Femur (tissue), 1 donor: Measurements from ENCODE around the gene PRSS8.

Experiments used
- DNase-seq: peaks from one replicate; pipeline ENCODE4 v3.0.0-alpha.2; 2017

PRSS8 gene

DNA sequence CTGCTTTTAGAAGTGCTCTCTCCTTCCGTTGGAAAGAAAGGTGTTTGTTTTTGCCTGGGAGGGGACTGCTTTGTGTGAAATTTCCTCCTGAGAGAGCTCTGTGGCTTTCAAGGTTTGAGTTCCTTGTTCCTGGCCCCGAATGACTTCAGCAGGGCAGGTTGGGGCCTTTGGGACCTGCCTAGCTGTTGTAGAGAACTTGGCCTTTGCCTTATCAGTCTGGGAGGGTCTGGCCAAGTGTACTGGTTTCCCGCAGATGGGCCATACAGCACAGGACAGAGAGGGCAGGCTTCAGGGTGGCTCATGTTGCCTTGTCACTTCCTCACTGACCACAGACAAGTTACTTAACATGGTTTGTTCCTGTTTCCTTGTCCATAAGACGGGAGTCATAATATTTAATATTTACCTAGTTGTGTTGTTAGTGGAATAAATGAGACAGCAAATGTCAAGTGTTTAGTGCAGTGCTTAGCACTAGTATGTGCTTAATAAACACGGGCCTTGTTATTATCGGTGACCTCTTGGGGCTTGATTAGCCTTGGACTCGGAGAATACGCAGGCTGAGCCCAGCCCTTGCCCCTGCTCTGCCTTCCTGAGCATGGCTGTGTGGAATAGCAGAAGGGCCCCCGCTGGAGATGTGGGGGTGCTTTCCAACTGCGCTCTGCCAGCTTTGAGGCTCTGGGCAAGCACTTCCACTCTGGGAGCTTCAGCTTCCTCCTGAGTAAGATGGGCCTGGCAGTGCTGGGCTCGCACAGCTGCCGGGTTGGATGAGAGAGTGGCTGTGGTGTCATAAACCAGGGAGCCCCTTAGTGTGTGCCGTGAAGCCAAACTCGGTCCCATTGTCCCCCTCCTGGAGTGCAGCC, 6.6 kb downstream of the PRSS8 start:
- peak; percentile 46 for DNase-seq

GRCh38 chr16:31127182-31127581, 8.3 kb downstream of the PRSS8 start:
- no peak for DNase-seq

- no peak for DNase-seq
Observed at GRCh38 chr16:31125844-31126243, 9.7 kb downstream of the PRSS8 start.

DNA sequence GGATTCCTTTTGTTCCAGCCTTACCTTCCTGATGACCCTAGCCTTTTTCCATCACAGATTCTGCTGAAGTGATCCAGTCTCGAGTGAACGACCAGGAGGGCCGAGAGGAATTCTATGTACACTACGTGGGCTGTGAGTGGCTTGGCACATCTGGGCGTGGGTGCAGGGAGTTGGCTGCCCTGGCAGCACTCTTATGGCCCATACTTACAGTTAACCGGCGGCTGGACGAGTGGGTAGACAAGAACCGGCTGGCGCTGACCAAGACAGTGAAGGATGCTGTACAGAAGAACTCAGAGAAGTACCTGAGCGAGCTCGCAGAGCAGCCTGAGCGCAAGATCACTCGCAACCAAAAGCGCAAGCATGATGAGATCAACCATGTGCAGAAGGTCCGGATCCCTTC, 15.4 kb downstream of the PRSS8 start:
- no peak for DNase-seq

- no peak for DNase-seq
Observed at GRCh38 chr16:31118223-31119155, 17.0 kb downstream of the PRSS8 start.

DNA sequence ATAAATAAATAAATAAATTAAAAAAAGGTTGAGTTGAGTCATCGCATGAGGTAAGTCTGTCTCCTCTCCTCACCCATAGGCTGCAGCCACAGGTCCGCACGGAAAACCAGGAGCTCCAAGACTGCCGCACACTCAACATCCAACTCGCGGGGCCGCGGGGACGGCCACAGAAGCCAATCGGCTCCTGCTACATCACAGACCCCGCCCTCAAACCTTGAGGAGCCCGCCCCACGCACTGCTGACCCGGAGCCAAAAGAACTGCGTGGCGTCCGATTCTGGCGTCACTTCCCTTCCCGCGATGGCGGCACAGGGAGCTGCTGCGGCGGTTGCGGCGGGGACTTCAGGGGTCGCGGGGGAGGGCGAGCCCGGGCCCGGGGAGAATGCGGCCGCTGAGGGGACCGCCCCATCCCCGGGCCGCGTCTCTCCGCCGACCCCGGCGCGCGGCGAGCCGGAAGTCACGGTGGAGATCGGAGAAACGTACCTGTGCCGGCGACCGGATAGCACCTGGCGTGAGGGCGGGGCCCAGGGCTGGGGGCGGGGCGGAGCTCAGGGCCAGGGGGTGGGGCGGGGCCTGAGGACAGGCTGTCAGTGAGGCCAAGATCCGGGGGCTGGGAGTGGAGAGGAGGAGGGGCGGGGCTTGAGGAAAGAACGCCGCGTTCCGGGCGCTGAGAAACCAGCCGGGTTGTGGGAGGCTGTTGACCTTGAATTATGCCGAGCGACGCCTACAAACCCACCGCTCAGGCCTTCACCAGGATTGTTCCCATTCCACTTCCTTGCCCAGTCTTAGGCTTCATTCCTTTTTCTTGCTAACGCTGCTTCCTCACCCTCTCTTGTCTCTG, 17.9 kb downstream of the PRSS8 start, which contains the start of gene KAT8:
Gene KAT8 (plus strand): TSS at position 281 of the 839 bp plus-strand sequence. CDS start 18 bp downstream, at position 299.
- peak; percentile 99 for DNase-seq

DNA sequence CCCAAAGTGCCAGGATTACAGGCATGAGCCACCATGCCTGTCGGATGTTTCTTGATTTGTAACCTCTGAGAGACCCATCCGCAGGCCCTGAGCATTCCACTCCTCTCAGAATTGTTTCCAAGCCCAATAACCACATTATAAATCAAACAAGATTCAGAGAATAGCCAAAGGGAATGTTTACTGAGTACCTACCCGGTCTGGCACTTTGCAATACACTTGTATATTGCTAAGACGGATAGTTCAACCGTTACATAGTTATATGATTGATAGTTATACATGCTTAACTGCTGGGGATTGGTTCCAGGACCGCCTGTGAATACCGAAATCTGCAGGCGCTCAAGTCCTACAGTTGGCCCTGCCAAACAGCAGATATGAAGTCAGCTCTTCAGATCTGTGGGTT, 21.1 kb downstream of the PRSS8 start:
- no peak for DNase-seq

GRCh38 chr16:31113121-31114120, 22.1 kb downstream of the PRSS8 start:
- DNase-seq, result no peak

DNA sequence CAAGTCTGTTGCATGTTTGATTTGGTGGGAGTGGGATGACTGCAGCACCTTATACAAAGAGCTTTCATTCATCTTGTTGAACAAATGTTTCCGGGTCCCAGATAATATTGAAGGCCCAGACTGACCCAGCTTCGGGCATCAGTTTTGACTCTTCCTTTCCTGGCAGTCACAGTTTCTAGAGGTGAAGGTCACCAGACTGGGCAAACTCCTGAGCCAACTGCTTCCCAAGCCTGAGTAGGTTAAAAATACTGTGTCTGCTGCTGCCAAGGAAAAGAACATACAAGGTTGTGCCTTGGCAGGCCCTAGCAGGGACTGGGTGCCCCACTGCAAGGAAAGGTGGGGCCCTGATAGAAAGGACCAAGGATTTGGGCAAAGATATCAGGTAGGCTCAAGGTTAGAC, 22.8 kb downstream of the PRSS8 start:
- no peak for DNase-seq

GRCh38 chr16:31111881-31112466, 23.6 kb downstream of the PRSS8 start:
- no peak for DNase-seq

GRCh38 chr16:31110106-31111034, 25.2 kb downstream of the PRSS8 start:
- no peak for DNase-seq

- no peak for DNase-seq
Observed at GRCh38 chr16:31109622-31110021, 25.9 kb downstream of the PRSS8 start.

DNA sequence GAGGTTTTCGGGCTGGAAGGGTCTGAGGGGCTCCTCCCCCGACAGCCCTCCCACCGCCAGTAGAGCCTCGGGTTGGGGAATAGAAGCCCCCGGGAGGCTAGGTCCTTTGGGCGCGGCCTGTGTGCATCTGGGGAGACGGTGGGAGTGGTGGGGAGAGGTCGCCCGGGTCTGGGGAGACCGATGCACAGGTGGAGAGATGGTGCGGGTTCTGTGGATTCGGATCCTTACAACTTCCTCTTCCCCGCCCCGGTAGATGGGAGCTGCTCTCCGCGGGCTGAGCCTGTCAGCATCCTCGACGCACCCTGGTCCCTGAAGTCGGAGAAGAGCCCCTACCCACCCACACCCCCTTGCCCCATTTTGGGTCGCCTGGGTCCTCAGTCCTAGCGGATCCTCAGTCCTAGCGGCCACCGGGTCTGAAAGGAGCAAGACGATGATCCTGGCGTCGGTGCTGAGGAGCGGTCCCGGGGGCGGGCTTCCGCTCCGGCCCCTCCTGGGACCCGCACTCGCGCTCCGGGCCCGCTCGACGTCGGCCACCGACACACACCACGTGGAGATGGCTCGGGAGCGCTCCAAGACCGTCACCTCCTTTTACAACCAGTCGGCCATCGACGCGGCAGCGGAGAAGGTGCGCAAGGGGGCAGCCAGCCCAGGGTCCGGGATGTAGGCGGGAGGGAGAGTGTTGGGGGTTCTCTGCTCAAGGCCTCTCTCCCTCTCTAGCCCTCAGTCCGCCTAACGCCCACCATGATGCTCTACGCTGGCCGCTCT, 26.6 kb downstream of the PRSS8 start:
- no peak for DNase-seq

GRCh38 chr16:31108035-31108793, 27.3 kb downstream of the PRSS8 start, which contains the start of gene BCKDK:
Gene BCKDK, plus strand, starts transcription at chr16:31108386. Its CDS starts 838 bp downstream, at chr16:31109224.
- peak; percentile 83 for DNase-seq

DNA sequence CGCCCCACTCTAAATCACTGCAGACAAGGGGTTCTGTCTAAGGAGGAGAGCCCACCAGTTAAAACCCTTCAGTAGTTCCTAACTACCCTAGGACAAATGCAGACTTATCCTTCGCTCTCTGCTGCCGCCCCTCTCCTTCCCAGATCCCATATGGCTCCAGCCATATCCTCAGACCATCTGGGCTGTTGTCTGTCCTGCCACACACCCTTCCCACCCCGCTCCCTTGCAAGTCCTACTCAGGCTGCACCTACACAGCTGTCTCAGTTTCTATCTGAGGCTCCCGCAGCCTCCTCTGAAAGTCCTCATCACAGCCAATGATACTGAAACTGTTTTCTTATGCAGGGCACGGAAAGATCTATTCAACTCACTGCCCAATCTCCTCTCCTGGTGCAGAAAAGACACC, 28.1 kb downstream of the PRSS8 start:
- no peak for DNase-seq

DNA sequence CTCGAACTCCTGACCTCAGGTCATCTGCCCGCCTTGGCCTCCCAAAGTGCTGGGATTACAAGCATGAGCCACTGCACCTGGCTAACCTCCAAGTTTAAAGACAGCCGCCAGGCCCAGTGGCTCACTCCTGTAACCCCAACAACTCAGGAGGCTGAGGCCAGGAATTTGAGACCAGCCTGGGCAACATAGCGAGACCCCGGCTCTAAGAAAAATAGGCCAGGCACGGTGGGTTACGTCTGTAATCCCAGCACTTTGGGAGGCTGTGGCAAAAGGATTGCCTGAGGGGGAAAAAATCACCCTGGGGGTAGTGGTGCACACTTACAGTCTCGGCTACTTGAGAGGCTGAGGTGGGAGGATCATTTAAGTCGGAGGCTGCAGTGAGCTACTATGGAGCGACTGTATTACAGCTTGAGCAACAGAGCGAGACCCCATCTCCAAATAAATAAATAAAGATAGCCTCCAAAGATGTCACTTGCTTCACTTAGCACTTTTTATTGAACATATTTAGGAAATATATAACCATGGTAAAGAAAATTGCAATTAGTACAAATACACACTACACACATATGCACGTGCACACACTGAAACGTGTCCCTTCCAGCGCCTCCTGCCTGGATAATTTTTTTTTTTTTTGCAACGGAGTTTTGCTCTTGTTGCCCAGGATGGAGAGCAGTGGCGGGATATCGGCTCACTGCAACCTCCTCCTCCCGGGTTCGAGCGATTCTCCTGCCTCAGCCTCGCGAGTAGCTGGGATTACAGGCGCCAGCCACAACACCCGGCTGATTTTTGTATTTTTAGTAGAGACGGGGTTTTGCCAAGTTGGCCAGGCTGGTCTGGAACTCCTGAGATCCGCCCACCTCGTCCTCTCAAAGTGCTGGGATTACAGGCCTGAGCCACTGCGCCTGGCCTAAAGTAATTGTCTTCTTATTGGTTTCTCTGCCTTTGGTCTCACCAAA, 28.7 kb downstream of the PRSS8 start:
- DNase-seq, result no peak

GRCh38 chr16:31105677-31106213, 29.8 kb downstream of the PRSS8 start:
- DNase-seq, result peak; percentile 86
